HL-60 (cell line): Measurements from ENCODE around the gene PHC1.

Experiments used
- DNase-seq, 2 experiments: peaks; one replicate each; pipeline ENCODE4 v3.0.0-alpha.2; 2010 to 2020; ENCODE audit warnings: low read depth in 1 of 2, low spot score in 1 of 2
- H3K27ac ChIP-seq: fragments of 250-450 bp; sonication (Bioruptor Pico); replicated peaks from 2 replicates; pipeline ENCODE4 v1.5.1; 2020; ENCODE audit warnings: mild to moderate bottlenecking, moderate library complexity
- H3K27me3 ChIP-seq: fragments of 250-450 bp; sonication (Bioruptor Pico); 2 replicates; pipeline ENCODE4 v1.5.1; 2021; ENCODE audit warnings: mild to moderate bottlenecking, moderate library complexity; ENCODE audit not compliant: insufficient read depth, poor library complexity, severe bottlenecking
- H3K4me3 ChIP-seq: replicated peaks from 2 replicates; pipeline ENCODE4 v1.5.1; 2011; ENCODE audit warnings: mild to moderate bottlenecking, control low read depth, low read length; ENCODE audit not compliant: insufficient read depth
- CTCF ChIP-seq: IDR thresholded peaks from one replicate; pipeline ENCODE4 v1.5.1; 2011; ENCODE audit warnings: low read length, control low read depth, inconsistent platforms; ENCODE audit not compliant: insufficient read depth
- GABPA ChIP-seq: IDR thresholded peaks from 2 replicates; pipeline ENCODE4 v1.6.1; 2012; ENCODE audit warnings: low read depth
- POLR2AphosphoS5 ChIP-seq: IDR thresholded peaks from 2 replicates; pipeline ENCODE4 v1.6.1; 2012; ENCODE audit warnings: low read depth
- REST ChIP-seq: IDR thresholded peaks from 2 replicates; pipeline ENCODE4 v1.6.1; 2012; ENCODE audit warnings: low read depth; ENCODE audit not compliant: insufficient replicate concordance
- SPI1 ChIP-seq: IDR thresholded peaks from 2 replicates; pipeline ENCODE4 v1.6.1; 2012; ENCODE audit warnings: low read depth, mild to moderate bottlenecking, borderline replicate concordance

Gene PHC1

GRCh38 chr12:8968761-8969160 is 54.5 kb downstream of the PHC1 start:
- no peaks in the 10 kb centered on the region for H3K27me3 ChIP-seq
- TF ChIP-seq REST (no peak), SPI1 (no peak), CTCF (no peak), GABPA (no peak), POLR2AphosphoS5 (no peak)
- H3K4me3 ChIP-seq = no peak overlapping the region
- DNase-seq = no peak
- no peak overlapping the region for H3K27ac ChIP-seq

GRCh38 chr12:8969861-8970411 is 55.6 kb downstream of the PHC1 start:
- TF ChIP-seq SPI1 = no peak
- no peak for TF ChIP-seq POLR2AphosphoS5
- TF ChIP-seq REST = no peak
- TF ChIP-seq CTCF = no peak
- TF ChIP-seq GABPA = no peak
- H3K4me3 ChIP-seq = no peak overlapping the region
- no peak overlapping the region for H3K27ac ChIP-seq
- H3K27me3 ChIP-seq = no peaks in the 10 kb centered on the region
- no peak for DNase-seq

- H3K4me3 ChIP-seq = no peak overlapping the region
- H3K27ac ChIP-seq = no peak overlapping the region
- DNase-seq = no peak
- TF ChIP-seq POLR2AphosphoS5 (no peak), REST (no peak), SPI1 (no peak), CTCF (no peak), GABPA (no peak)
- no peaks in the 10 kb centered on the region for H3K27me3 ChIP-seq
These were observed 56.1 kb downstream of the PHC1 start for GRCh38 chr12:8970432-8970831.
